GM12865 (cell line): Measurements from ENCODE around the gene EEF1AKMT2.
A peak's percentile ranks its signal among the peaks of the same experiment; 100 is the strongest.
"Not testable (repeated sequence)": the region's sequence is repeated elsewhere in the genome, so short reads cannot be mapped to it uniquely, and the experiment has no call there.

Experiments
- DNase-seq: peaks from one replicate; pipeline ENCODE4 v3.0.0; 2010; ENCODE audit warnings: low read depth
- H3K4me3 ChIP-seq: 2 replicates; pipeline ENCODE4 v1.5.1; 2011; ENCODE audit warnings: mild to moderate bottlenecking, low read depth, low read length, control low read depth
- TF ChIP-seq, protein P1 (sequence below): IDR thresholded peaks from 2 replicates; pipeline ENCODE4 v1.5.1; 2011; ENCODE audit warnings: low read length, control low read depth, low read depth, inconsistent platforms; ENCODE audit not compliant: insufficient read depth; ENCODE audit errors: missing control alignments

The EEF1AKMT2 gene

DNA sequence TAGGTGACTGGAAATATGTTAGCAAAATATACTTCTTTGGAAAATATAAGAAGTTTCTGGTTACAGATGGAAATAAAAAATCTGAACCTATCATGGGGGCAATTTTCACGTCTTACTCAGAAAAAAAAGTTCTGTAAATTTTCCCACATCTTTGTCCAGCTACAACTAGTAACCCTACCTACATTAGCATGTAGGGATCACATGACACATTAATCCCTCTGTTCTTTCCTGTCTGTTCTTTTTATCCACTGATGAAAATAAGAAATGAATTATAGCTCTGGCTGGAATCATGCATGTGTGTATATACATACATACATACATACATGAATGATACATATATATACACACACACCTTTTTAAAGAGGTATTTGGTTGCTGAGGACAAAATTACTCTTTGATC lies 43.9 kb downstream of the EEF1AKMT2 start:
- TF ChIP-seq, protein P1, sequence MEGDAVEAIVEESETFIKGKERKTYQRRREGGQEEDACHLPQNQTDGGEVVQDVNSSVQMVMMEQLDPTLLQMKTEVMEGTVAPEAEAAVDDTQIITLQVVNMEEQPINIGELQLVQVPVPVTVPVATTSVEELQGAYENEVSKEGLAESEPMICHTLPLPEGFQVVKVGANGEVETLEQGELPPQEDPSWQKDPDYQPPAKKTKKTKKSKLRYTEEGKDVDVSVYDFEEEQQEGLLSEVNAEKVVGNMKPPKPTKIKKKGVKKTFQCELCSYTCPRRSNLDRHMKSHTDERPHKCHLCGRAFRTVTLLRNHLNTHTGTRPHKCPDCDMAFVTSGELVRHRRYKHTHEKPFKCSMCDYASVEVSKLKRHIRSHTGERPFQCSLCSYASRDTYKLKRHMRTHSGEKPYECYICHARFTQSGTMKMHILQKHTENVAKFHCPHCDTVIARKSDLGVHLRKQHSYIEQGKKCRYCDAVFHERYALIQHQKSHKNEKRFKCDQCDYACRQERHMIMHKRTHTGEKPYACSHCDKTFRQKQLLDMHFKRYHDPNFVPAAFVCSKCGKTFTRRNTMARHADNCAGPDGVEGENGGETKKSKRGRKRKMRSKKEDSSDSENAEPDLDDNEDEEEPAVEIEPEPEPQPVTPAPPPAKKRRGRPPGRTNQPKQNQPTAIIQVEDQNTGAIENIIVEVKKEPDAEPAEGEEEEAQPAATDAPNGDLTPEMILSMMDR, result no peak
- H3K4me3 ChIP-seq, result no peak overlapping the region
- DNase-seq, result no peak

DNA sequence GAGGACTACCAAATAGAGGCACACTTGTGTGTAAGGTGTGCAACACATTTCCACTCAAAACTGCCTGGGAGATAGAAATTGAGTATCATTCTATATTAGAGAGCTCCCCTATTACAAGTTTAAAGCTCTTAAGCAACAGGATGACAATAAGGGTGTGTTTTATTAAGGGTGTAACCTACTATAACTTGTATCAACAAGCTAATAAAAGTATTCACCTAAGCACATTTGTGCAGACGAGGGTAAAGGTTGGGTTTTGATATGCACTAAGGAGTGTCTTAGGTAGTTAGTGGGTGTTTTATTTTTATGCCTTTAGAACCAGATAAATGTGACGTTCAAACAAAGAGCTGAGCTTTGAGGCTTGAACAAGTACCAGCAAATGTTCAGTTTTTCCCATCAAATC lies 44.7 kb downstream of the EEF1AKMT2 start:
- no peak overlapping the region for H3K4me3 ChIP-seq
- no peak for DNase-seq
- TF ChIP-seq, protein P1, result no peak

DNA sequence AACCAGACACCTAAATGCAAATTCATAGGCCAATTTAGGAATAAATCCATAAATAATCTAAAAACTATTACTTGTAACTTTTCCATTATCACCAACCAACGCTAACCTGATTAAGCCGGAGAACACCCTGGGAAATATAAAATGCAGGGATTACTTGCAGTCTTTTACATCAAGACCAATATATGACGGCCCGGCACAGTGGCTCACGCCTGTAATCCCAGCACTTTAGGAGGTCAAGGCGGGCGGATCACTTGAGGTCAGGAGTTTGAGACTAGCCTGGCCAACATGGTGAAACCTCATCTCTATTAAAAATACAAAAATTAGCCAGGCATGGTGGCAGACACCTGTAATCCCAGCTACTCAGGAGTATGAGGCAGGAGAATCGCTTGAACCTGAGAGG lies 45.2 kb downstream of the EEF1AKMT2 start:
- not testable (repeated sequence) for H3K4me3 ChIP-seq, DNase-seq

DNA sequence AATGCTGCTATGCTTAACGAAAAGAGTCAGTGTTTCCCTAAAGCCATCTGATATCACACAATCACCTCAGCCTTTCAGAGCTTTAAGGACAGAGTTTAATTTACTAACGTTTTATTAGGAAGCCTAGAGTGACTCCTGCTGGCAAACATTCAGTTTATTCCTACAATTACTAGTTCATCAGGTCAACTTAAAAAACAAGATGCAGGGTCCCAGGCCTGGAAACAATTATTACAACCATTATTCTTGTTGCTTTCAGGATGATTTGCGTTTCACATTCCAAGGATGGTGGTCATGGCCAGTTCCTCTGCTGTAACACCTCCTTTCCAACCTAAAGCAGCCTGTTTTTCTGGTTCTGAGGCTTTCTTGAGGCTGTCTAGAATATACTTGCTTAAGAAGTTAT lies 46.0 kb downstream of the EEF1AKMT2 start:
- no peak overlapping the region for H3K4me3 ChIP-seq
- TF ChIP-seq, protein P1, result peak; percentile 10
- DNase-seq, result peak; percentile 60

DNA sequence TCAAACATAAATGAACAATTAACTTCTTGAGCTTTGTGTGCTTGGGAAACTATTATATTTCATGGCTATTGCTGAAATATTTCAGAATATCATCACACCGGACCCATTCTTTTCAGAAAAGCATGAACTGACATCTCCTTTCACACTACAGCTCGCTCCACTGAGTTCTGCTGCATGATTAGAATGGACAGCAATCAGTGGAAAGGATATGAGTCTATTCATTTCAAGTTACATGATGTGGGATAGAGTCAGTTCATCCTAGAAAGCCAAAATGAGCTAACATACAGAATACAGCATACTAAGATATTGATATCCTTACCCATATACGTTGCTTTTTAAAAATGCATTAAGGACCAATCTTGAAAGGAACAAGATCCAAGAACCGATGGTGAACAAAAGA lies 46.4 kb downstream of the EEF1AKMT2 start:
- DNase-seq, result no peak
- TF ChIP-seq, protein P1, result no peak
- no peak overlapping the region for H3K4me3 ChIP-seq

DNA sequence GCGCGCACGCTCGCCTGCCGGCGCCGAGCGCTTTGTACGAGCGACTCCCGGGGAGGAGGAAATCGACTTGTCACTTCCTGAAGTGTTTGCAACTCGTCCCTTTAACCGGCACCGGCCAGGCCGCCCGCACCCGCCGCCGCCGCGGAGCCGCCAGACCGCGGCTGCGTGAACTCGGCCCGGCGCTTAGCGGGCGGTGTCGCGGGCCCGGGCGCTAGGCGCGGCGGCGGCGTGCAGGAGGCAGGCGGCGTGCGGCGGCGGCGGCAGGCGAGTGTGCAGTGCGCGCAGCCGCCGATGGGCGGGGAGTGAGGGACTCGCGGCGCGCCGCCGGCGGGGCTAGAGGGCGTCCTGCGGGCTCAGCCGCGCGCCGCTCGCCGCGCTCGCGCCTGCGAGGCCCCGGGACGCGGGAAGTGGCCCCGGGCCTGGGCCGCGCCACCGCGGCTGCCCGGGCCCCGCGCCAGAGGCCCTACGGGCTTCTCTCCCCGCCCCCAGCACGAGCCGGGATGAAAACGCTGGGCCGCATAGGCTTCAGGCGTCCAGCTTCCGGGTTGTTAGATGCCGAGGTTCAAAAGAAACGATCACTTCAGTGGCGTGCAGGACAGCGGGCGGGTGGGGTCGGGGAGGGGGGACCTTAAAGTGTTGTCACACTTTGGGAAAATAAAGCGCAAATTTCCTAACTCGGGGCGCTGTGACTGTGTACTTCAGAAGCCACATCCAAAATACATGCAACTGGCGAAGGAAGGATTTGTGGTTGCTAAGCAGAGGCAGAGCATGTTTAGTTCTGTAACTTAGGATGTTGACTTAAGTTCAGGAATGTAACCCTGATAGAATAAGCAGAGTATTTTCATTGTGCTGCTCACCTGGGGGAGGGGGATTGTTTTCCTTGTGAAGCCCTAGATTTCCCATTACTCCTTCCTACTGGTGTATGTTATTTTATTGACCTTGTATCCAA lies 47.3 kb downstream of the EEF1AKMT2 start, which contains the start of gene FAM53B:
TSS of gene FAM53B (minus strand) at position 277 of the 949 bp plus-strand sequence. CDS start 37,665 bp downstream, outside the sequence.
- peak within 1 kb of the TSS; percentile 86 for H3K4me3 ChIP-seq
- DNase-seq, result peak; percentile 88
- TF ChIP-seq, protein P1, result no peak

DNA sequence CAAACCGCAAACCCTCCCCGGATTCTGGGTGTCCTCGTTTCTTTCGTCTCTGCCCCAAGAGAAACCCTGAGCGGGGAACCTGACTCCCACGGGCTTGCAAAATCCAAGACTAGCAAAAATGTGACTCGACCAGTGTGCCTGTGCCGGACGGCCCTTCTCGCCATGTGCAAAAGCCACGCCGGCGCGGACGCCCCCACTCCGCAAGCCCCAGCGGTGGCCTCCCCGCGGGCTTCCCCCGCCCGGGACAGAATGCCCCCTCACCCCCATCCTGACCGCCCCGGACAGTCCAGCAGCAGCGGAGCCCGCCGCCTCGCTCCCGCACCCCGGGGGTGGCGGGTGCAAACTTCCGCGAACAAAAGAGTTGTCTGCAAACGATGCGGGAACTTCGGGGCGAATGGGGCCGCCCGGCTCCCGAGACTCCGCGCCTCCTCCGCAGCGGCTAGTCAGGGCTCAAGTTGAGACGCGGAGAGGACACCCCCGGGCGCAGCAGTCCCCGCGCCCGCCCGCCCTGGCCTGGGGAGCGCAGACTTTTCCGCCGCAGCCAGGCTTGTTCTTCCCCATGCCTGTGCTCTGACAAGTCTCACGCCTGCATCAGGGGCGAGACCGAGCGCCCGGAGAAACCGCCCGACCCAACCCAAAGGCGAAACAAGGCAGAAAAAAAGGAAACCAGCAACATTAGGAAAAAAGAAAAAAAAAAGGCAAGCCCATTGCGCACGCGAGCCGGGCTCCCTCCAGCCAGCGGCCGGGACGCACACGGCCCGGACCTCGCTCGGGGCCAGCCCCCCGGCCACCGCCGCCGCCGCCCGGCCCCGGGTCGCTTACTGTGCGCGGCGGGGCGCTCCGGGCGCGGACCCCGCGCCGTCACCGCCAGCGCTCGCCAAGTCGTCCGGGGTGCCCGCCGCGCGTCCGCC lies 48.2 kb downstream of the EEF1AKMT2 start:
- peak overlapping the region; percentile 86 for H3K4me3 ChIP-seq

More for the DNA sequence above, 48.2 kb downstream of the EEF1AKMT2 start:
- TF ChIP-seq, protein P1, result no peak
- DNase-seq, result peak; percentile 44
